ENCODE results near the gene TICRR. TPM values are rescaled to one million over a fixed set of nuclear protein-coding genes. Genes with fewer than 3 reads are reported as not detected.

Gene TICRR
- total and polyA plus RNA-seq, 2 of the 4 experiments (the other 2 are of a cell fraction) = 3.0 to 4.2 TPM

DNA sequence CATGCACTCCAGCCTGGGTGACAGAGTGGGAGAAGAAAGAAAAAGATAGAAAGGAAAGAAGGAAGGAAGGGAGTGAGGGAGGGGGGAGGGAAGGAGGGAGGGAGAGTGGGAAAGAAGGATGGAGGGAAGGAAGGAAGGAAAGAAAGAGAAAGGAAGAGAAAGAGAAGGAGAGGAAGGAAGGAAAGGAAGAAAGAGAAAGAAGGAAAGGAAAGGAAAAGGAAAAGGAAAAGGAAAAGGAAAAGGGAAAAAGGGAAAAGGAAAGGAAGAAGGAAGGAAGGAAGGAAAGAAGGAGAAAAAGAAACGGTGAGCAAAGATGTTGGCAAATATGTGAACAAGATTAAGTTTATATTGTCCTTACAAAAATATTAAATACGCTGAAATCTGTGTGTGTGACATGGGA is 36.2 kb upstream of the TICRR start:
- H3K27ac ChIP-seq (ENCODE audit: insufficient read depth, low read length) = no peak overlapping the region
- no peak overlapping the region for H3K9ac ChIP-seq (ENCODE audit: low read depth, low read length)
- H4K8ac ChIP-seq (ENCODE audit: low read depth in 2 of 2, low read length in 2 of 2) = no peak overlapping the region
- in situ Hi-C loops (cut with MboI; ENCODE audit: low sequenced_read_pairs) (no loop called here), dilution Hi-C loops (cut with HindIII; ENCODE audit: low sequenced_read_pairs, unreplicated experiment) (no loop called here), intact Hi-C loops (cut with micrococcal nuclease) (no loop called here)
- TF ChIP-seq MAFK (IDR thresholded peaks at IDR 0.05; ENCODE audit: low read depth, low read length) = no peak
- no peak for TF ChIP-seq CEBPB (IDR thresholded peaks at IDR 0.05; ENCODE audit: low read depth, low read length)
- no peak for TF ChIP-seq RFX5 (IDR thresholded peaks at IDR 0.05; ENCODE audit: low read depth, low read length)
- TF ChIP-seq FOS (IDR thresholded peaks at IDR 0.05; ENCODE audit: low read depth, low read length) = no peak
- TF ChIP-seq BHLHE40 (IDR thresholded peaks at IDR 0.05; ENCODE audit: low read depth, low read length) = no peak
- TF ChIP-seq MXI1 (IDR thresholded peaks at IDR 0.05; ENCODE audit: borderline replicate concordance, low read depth, low read length) = no peak
- TF ChIP-seq, protein P1, sequence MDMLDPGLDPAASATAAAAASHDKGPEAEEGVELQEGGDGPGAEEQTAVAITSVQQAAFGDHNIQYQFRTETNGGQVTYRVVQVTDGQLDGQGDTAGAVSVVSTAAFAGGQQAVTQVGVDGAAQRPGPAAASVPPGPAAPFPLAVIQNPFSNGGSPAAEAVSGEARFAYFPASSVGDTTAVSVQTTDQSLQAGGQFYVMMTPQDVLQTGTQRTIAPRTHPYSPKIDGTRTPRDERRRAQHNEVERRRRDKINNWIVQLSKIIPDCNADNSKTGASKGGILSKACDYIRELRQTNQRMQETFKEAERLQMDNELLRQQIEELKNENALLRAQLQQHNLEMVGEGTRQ (IDR thresholded peaks at IDR 0.05; ENCODE audit: low read depth, low read length) = no peak
- no peak for TF ChIP-seq RCOR1 (IDR thresholded peaks at IDR 0.05; ENCODE audit: insufficient replicate concordance, low read length)
- TF ChIP-seq MAZ (IDR thresholded peaks at IDR 0.05; ENCODE audit: borderline replicate concordance, low read depth, low read length) = no peak
- TF ChIP-seq POLR2A (IDR thresholded peaks at IDR 0.05; ENCODE audit: low read depth, low read length) = no peak
- BruUV-seq (replicated peaks) = no TSS peak
- H3K18ac ChIP-seq (ENCODE audit: low read depth, low read length) = no peak overlapping the region
- WGBS, 2 experiments (ENCODE audit: extremely low coverage in 2 of 2, insufficient read length in 1 of 2) = no CpG with 5 or more reads among the region's 2 CpGs
- CTCF ChIA-PET = no interaction called here
- POLR2A ChIA-PET (ENCODE audit: unreplicated experiment) = no interaction called here
- H3K23ac ChIP-seq (ENCODE audit: low read depth, low read length) = no peak overlapping the region
- no peaks in the 10 kb centered on the region for H3K79me1 ChIP-seq (ENCODE audit: low read depth in 1 of 2, low read length in 2 of 2)
- H3K56ac ChIP-seq (ENCODE audit: extremely low read depth, insufficient read depth, low read length) = no peak overlapping the region
- H2BK20ac ChIP-seq (ENCODE audit: low read depth, low read length) = no peak overlapping the region
- H3K4me1 ChIP-seq (ENCODE audit: control insufficient read depth, insufficient read depth, low read length) = no peaks in the 10 kb centered on the region
- no peak overlapping the region for H2BK5ac ChIP-seq (ENCODE audit: low read depth, low read length, poor library complexity, severe bottlenecking)
- no peak overlapping the region for H3K4me2 ChIP-seq (ENCODE audit: low read depth, low read length)
- DNase-seq (no peak), ATAC-seq (ENCODE audit: low read depth) (no peak)
- no peak overlapping the region for H3K14ac ChIP-seq (replicated peaks; ENCODE audit: low read depth, low read length)
- no peak overlapping the region for H3K4ac ChIP-seq (ENCODE audit: low read depth, low read length)
- no peaks in the 10 kb centered on the region for H3K9me1 ChIP-seq (ENCODE audit: insufficient read depth, low read length)
- H2AK9ac ChIP-seq (replicated peaks; ENCODE audit: low read depth, low read length, poor library complexity) = no peak overlapping the region
- no peak overlapping the region for H4K5ac ChIP-seq (ENCODE audit: low read depth, low read length)
- no peaks in the 10 kb centered on the region for H3K36me3 ChIP-seq (ENCODE audit: control insufficient read depth, insufficient read depth, low read length)
- peaks cover 5% of the 10 kb centered on the region; the same call in 1 of the 2 replicates for H3K9me3 ChIP-seq (ENCODE audit: control insufficient read depth, insufficient read depth, low read length)
- no peak overlapping the region for H2AFZ ChIP-seq (replicated peaks; ENCODE audit: low read length, poor library complexity)
- no peak overlapping the region for H2BK120ac ChIP-seq (ENCODE audit: low read depth, low read length)
- H2AK5ac ChIP-seq (ENCODE audit: low read depth, low read length) = no peak overlapping the region
- H4K91ac ChIP-seq (ENCODE audit: insufficient read depth, low read depth, low read length) = no peak overlapping the region
- H3K4me3 ChIP-seq (ENCODE audit: insufficient read depth, low read depth, low read length) = no peak overlapping the region
- no peaks in the 10 kb centered on the region for H4K20me1 ChIP-seq (ENCODE audit: insufficient read depth, low read length)
- no peak overlapping the region for H2BK15ac ChIP-seq (ENCODE audit: low read depth, low read length)
- peaks cover 10% of the 10 kb centered on the region for H3K27me3 ChIP-seq (ENCODE audit: control insufficient read depth, insufficient read depth, low read length)
